NCI-H1694 treated with DMSO at 0.1 percent for 48 hours (cell line): Measurements from ENCODE around the gene ELAC1.
"Not testable (repeated sequence)": the region's sequence is repeated elsewhere in the genome, so short reads cannot be mapped to it uniquely, and the experiment has no call there.

ENCODE experiments used
- DNase-seq: peaks from one replicate; lab custom pipeline; 2025; lab: John Stamatoyannopoulos, UW

The ELAC1 gene

DNA sequence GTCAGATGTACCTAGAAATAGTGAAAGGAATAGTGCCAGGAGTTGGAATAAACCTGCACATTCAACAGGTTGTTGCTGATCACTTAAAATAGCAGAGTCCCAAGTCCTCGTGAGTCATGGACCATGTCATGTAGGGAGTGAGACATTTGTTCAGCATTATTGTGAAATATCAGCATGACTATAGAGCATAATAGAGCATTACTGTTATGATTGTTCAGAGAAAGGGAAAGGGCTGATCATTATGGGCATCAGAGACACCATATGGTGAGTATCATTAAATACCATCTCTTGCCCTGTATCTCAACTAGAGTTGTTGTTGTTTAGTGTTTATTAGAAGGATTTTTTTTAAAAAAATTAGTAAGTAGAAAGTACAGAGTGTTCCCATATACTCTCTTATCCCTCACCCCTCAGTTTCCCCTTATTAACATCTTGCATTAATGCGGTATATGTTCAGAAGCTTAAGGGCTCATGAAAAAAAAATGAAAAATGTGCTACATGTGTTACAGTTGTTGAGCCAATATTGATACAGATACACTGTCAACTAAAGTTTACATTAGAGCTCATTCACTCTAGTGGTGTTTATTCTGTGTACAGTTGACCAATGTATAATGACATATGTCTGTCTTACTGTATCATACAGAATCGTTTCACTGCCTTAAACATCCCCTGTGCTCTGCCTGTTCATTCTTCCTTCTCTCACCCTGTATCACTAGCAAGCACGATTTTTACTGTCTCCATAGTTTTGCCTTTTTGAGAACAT is 5.7 kb downstream of the ELAC1 start:
- no peak for DNase-seq

DNA sequence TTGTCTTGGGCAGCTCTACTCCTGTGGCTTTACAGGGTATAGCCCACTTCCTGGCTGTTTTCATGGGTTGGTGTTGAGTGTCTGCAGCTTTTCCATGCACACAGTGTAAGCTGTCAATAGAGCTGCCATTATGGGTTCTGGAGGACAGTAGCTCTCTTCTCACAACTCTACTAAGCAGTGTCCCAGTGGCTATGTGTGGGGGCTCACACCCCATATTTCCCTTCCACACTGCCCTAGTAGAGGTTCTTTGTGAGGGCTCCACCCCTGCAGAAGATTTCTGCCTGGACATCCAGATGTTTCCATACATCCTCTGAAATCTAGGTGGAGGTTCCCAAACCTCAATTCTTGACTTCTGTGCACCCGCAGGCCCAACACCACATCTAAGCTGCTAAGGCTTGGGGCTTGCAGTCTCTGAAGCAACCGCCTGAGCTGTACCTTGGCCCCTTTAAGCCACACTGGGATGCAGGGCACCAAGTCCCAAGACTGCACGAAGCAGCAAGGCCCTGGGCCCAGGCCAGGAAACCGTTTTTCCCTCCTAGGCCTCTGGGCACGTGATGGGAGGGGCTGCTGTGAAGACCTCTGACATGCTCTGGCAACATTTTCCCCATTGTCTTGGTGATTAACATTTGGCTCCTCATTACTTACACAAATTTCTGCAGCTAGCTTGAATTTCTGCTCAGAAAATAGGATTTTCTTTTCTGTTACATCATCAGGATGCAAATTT is 9.4 kb downstream of the ELAC1 start:
- no peak for DNase-seq

DNA sequence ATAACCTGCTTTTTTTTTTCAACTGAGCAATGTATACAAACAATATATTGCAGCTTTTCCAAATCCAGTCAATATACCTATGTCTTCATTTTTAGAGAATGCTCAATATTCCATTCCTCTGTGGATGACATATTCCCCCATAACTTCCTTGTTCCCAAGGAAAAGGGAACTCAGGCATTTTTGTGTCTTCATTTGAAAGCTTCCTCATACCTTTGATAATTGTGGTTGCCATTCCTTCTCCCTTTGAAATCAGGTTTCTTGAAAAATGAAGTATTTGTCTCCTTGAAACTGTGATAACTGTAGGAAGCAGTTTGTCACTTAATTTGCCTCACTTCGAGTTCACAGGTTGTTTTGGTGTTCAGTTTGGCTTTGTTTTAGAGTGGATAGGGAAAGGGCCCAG is 13.5 kb downstream of the ELAC1 start:
- DNase-seq = no peak

DNA sequence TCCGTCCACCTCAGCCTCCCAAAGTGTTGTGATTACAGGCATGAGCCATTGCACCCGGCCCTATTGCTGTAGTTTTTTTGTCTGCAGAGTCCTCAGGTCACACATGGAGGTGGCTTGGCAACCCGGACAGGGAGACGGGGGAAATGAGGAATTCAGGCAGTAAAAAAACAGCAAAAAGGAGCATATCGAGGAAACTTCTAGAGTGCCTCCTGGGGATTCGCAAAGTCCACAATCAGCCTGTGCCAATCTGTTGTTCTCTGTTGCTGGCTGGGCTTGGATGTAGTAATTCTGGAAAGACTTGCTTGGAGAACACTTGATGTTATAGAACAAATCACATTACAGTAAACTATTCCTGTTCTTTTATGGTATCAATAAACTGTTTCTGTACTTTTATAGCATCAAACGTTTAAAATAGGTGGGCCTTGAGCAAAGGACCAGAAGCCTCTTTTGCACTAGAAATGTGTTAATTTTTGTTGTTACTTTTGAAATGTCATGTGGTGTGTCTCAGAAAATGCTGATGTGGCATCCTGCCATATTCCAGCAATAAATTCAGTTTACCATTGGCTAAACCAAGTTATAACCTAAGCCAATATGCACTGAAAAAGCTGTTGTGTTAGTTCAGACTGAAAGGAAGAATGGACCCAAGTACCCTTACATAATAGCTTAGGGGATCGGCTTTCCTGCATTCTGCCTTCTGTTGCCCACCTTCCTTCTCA is 14.4 kb downstream of the ELAC1 start:
- no peak for DNase-seq

DNA sequence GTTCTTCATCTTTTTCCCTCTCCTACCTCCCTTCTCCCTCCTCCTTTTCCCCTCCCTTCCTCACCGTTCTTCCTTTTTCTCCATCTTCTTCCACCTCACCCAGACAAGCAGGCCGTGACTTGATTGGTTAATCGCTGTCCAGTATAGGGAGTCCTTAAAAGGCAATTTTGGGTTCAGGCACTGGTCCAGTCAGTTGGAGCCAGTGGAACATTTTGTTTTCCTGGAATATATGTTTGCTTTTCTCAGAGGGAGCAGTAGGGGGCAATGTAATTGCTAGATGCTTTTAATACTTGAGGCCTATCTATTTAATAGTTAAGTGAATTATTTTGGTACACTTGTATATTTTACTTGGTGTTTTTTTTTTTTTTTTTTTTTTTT is 15.0 kb downstream of the ELAC1 start:
- DNase-seq = no peak

DNA sequence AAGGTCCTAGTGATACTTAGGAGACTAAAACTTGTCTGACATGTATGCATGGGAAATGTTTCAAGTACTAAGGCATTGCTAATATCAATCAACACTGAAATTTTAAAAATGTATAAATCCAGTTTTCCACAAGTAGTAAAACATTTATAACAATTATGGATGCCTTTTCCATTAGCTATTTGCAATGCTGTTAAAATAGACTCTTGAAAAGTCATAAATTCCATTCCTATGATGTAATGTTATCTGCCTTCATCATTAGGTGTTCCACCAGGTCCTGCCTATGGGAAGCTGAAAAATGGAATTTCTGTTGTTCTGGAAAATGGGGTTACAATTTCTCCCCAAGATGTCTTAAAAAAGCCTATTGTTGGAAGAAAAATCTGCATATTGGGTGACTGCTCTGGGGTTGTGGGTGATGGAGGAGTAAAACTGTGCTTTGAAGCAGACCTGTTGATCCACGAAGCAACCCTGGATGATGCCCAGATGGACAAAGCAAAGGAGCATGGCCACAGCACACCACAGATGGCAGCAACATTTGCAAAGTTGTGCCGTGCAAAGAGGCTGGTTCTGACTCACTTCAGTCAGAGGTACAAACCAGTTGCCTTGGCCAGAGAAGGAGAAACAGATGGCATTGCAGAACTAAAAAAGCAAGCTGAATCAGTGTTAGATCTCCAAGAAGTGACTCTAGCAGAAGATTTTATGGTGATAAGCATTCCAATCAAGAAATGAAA is 18.7 kb downstream of the ELAC1 start:
- no peak for DNase-seq

DNA sequence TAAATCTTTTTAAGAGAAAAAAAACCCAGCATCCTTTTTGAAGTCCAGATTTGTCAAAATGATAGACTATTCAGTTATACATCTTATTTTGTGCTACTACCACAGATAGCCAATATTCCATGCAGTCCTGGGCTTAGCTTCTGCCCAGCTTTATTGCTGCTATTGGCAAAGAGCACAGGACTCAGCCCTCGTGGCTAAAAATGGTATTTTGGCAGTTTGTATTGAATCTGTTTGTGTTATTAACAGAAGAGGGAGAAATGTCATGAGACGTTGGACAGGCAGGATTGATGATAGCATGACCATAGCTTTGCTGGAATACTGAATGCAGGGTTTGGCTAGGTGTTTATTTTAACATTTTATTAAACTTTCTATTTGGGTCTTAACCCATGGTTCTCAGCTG is 19.4 kb downstream of the ELAC1 start:
- no peak for DNase-seq

DNA sequence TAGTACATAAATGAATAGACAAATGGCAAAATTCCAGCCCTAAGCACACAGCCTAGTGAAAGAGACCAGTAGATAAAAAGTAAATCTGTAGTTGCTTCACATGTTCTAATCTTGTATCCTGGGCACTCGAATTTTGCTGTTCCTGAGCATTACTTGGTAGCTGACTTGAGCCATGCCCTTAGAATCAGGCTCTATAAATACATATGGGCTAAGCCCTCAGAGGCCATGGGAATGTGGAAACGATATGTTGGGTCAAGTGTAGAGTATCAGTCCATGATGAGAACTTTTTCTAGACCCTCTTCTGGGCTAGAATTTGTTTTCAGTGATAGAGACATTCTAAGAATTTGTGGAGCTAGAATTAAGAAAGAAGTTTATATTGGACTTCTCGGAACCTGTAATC is 21.9 kb downstream of the ELAC1 start:
- DNase-seq = no peak

DNA sequence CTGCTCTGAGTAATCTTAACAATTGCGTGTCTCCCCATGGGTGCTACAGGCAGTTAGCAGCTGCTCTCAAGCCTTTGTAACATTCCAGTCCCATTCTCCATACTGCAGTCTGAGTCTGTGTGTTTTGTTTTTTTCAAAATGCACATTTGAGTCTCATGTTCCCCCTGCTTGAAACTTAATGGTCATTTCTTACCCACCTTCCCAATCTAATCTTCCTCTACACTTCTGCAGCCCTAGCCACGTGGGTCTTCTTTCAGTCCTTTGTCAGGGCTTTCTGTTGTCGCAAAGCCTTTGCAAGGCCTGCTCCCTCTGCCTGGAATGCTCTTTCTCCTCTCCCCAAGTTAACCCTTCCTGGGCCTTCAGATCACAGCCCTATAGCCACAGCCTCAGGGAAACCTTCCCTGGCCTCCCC is 24.5 kb downstream of the ELAC1 start:
- no peak for DNase-seq

DNA sequence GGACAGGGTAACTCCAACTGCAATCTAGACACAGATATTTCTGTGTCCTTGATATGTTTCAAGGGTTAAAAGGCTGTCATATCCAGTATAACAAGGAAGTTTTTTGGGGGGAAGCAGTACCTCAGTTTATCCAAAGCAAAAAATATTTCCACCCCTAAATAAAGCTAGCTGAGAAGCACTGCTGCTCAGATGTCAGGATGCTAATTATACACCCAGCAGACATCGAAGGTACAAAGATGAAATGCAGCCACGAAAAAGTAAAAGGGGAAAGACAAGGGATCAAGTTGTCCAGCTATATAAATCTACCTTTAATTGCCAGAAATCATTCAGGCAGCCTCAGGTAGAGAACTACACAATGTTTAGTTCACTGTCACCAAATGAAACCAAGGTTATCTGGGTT is 26.2 kb downstream of the ELAC1 start:
- no peak for DNase-seq

DNA sequence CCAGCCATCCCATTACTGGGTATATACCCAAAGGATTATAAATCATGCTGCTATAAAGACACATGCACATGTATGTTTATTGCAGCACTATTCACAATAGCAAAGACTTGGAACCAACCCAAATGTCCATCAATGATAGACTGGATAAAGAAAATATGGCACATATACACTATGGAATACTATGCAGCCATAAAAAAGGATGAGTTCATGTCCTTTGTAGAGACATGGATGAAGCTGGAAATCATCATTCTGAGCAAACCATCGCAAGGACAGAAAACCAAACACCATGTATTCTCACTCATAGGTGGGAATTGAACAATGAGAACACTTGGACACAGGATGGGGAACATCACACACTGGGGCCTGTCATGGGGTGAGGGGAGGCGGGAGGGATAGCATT is 35.3 kb downstream of the ELAC1 start:
- not testable (repeated sequence) for DNase-seq

DNA sequence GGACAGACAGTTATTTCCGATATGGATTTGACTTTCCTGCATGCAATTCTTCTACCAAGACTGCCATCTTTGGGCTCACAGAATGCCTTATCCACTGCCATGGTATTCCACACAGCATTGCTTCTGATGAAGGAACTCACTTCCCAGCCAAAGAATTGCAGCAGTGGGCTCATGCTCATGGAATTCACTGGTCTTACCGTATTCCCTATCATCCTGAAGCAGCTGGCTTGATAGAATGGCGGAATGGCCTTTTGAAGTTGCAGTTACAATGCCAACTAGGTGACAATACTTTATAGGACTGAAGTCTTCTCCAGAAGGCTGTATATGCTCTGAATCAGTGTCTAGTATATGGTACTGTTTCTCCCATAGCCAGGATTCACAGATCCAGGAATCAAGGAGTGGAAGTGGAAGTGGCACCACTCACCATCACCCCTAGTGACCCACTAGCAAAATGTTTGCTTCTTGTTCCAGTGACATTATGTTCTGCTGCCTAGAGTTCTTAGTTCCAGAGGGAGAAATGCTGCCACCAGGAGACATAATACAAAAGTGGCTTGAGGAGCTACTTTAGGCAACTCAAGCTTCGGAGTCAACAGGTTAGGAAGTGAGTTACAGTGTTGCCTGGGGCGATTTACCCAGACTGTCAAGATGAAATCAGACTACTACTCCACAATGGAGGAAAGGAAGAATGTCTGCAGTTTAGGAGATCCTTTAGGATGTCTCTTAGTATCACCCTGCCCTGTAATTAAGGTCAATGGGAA is 38.4 kb downstream of the ELAC1 start:
- no peak for DNase-seq

DNA sequence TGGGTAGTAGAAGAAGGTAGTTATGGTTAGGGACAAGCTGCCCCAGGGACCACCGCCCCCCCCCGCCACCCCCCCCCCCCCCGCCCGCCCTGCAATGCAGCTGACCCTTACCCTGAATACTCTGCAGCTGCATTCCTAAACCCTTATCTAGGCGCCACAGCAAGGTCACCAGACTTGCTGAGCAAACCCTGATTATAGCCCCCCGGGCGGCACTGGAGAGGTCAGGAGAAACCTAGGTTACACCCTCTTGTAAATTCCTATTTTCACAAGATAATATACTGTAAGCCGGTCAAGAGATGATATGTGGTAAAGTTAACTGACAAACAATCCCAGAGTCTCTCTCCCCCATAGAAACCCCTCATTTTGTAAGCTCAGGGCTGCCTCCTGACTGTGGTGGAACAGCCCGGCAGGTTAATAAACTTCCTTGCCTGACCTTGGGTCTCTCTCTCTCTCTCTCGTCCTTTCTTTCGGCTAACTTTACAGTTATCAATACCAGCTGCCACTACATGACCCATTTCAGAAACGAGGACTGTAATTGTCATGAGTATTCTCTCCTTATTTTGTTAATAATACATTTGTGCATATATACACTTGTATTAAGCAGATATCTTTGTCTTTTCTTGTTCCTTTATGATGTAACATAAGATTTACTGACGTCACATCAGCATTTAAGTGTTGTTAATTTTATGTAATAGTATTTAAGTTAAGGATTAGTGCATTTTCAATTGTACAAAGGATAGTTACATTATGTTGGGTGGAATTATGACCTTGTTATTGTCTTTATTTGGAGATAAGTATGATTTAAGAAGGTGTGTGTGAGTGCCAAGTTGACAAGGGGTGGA is 39.3 kb downstream of the ELAC1 start:
- no peak for DNase-seq

DNA sequence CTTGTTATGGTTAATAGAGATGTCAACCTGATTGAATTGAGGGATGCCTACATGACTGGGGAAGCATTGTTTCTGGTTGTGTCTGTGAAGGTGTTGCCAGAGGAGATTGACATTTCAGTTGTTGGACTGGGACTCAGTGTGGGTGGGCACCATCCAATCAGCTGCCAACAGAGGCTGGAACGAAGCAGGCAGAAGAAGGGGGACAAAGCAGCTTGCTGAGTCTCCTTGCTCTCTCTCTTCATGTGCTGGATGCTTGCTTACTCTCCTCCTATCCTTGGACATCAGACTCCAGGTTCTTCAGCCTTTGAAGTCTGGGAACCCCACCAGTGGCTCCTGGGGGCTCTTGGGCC is 39.9 kb downstream of the ELAC1 start:
- no peak for DNase-seq

DNA sequence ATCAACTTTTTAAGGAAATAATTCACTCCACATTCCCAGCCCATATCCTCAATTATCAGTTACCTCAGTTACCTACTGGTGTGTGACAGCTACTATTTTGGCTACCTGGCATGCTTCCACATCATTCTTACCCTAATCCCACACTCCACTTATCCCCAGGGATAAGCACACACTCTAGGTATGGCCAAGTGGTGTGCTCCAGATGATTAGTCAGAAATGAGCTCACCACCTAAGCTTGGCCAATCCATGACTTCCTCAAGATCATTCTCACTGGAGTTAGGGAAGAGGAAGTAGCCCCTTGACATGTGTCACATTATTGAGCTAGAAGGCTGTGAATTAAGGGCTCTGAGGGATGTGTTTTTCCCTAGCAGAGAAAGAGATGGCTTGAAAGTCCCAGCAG is 41.2 kb downstream of the ELAC1 start:
- no peak for DNase-seq

DNA sequence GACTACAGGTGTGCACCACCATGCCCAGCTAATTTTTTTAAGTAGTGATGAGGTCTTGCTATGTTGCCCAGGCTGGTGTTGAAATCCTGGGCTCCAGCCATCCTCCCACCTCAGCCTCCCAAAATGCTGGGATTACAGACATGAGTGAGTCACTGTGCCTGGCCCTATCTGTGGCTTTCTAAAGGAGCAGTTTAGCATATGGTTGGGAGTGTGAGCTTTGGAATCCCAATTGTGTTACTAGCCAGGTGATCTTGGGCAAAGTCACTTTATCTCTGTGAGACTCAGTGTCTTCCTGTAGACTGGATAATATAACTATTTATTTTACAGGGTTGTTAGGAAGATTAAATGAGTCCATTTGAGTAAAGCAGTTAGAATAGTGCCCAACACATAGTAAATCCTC is 42.4 kb downstream of the ELAC1 start:
- DNase-seq = no peak

DNA sequence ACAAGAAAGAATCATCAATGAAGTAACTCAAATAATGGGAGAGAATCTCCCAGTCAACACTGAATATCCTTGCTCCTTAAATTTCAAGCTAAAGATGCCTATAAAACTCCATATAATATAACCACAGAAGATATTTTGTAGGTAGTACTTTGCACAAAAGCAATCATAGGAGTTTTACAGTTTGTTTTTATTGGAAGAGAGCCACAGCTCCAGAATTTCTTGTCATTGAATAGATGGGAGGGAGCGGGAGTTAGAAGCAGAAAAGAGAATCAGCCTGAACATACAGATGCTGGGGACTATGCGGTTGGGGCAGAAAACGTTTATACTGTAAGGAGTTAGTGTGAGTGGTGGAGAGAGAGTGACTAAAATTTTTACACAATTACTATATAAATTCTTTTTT is 43.9 kb downstream of the ELAC1 start:
- DNase-seq = no peak

DNA sequence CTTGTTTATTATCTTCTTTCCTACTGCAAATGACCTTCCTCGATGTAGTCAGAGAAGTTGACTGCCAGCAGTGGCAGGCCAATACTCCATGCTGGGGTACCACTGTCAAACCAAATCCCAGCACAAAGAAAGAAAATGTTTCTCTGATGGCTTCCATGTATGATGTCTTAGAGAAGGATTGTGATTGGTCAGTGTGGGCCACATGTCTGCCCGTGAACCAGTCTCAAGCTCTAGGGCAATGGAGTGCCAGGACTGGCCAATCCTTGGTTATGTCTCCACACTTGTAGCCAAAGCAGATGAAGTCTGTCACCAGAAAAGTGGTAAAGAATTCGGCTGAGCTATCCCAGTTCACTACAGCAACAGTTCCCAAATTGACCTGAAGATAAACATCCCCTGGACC is 44.6 kb downstream of the ELAC1 start:
- DNase-seq = no peak

DNA sequence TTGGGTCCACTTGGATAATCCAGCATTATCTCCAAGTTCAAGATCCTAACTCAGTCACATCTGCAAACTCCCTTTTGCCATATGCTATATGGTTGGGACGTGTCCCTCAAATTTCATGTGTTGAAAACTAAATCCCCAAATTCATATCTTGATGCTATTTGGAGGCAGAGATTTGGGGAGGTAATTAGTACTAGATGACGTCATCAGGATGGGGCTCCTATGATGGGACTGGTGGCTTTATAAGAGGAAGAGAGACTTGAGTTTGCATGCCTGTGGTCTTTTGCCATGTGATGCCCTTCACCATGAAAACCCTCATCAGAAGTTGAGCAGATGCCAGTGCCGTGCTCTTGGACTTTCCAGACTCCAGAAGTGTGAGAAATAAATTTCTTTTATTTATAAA is 45.4 kb downstream of the ELAC1 start:
- DNase-seq = no peak

DNA sequence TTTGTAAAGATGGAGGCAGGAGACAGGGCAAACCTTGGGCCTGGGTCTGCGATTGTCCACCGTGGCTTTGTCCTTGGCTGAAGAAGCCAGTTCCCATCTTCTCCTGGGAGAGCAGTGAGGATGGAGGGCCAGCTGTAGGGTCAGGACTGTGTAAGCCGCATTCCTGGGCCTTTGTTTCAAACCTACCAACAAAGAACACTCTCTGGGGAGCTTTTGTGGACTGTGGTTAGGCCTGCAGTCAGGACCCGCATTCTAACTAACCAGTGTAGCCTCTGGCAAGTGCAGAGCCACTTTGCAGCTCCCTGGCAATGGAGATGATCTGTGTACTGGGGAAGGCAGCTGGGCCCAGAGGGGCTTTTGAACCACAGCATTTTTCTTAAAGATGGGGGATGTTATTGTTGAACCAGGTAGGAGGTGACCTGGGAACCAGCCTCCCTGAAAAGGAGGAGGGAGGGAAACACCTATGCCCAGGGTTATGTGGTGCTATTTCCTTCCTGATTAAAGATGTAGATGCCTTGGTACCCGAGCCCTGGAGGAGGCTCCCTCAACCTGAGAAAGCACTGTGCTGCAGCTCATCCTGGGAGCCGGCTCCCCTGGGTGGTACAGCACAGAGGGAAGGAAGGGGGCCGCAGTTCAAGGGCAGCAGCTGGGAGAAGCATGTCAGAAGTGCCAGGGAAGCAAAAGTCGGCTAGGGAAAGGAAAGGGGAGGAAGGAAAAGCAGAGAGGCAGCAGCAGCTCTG is 49.5 kb downstream of the ELAC1 start:
- DNase-seq = no peak
